ENCODE measurements around the gene UBE3C. TPM values are rescaled to one million over a fixed set of nuclear protein-coding genes. Genes with fewer than 3 reads are reported as not detected.
A peak's percentile ranks its signal among the peaks of the same experiment; 100 is the strongest.

UBE3C gene
- total RNA-seq, 1 donor from 2014 or later: 29.2 TPM

- peak; percentile 55 for ATAC-seq
Observed at GRCh38 chr7:157318015-157318706, 179.4 kb downstream of the UBE3C start.

More at GRCh38 chr7:157318015-157318706, 179.4 kb downstream of the UBE3C start:
- DNase-seq (ENCODE audit: low spot score): no peak

Other genes starting within 250 kb of the UBE3C start
- gene LMBR1, start 245.7 kb upstream of the UBE3C start, total RNA-seq: 28.7 TPM
- gene NOM1, start 189.2 kb upstream of the UBE3C start, total RNA-seq: 7.2 TPM
- not detected for gene MNX1, start 128.3 kb upstream of the UBE3C start, total RNA-seq
- gene DNAJB6, start 198.1 kb downstream of the UBE3C start, total RNA-seq: 26.3 TPM